WTC11 (cell line): ENCODE results near the gene CCDC180. TPM values are rescaled to one million over a fixed set of nuclear protein-coding genes. Genes with fewer than 3 reads are reported as not detected.
"Not testable (repeated sequence)": the region's sequence is repeated elsewhere in the genome, so short reads cannot be mapped to it uniquely, and the experiment has no call there.

Source experiments
- ATAC-seq: fragments of 200-7000 bp; cut with Tn5 transposase; 2 replicates; pipeline ENCODE4 v1.10.0; 2021; ENCODE audit warnings: mild to moderate bottlenecking, moderate library complexity
- Bru-seq: library from RNA; stranded (reverse); fragments of 400-500 nt; gene quantifications from one replicate; lab custom pipeline; 2021; lab: Mats Ljungman, UMichigan
- CTCF ChIA-PET: fragments of 300-600 bp; sonication (Branson Sonifier 250); formaldehyde crosslinking; loops from one replicate; lab custom pipeline; 2021; ENCODE audit warnings: antibody characterized with exemption; lab: Charles Lee
- POLR2A ChIA-PET: fragments of 350-600 bp; sonication (Branson Sonifier 250); formaldehyde crosslinking; loops from one replicate; lab custom pipeline; 2021; ENCODE audit warnings: antibody characterized with exemption; lab: Charles Lee
- DNase-seq: peaks from one replicate; pipeline ENCODE4 v3.0.0; 2021; ENCODE audit warnings: low spot score
- H3K27ac Mint-ChIP-seq: 2 replicates; pipeline ENCODE4 v1.8.0; 2021; ENCODE audit warnings: mixed read lengths
- H3K27me3 Mint-ChIP-seq: 2 replicates; pipeline ENCODE4 v1.8.0; 2021; ENCODE audit warnings: low read depth, mild to moderate bottlenecking, moderate library complexity, mixed read lengths
- H3K36me3 Mint-ChIP-seq: 2 replicates; pipeline ENCODE4 v1.8.0; 2021; ENCODE audit warnings: mixed read lengths
- H3K4me1 Mint-ChIP-seq: 2 replicates; pipeline ENCODE4 v1.8.0; 2022; ENCODE audit warnings: mixed read lengths
- H3K4me3 Mint-ChIP-seq: 2 replicates; pipeline ENCODE4 v1.8.0; 2021; ENCODE audit warnings: mild to moderate bottlenecking, moderate library complexity, mixed read lengths
- H3K9me3 Mint-ChIP-seq: 2 replicates; pipeline ENCODE4 v1.8.0; 2021; ENCODE audit warnings: mixed read lengths
- CREM ChIP-seq: sonication (generic); formaldehyde crosslinking; IDR thresholded peaks from 2 replicates; pipeline ENCODE4 v1.8.1; 2022; ENCODE audit warnings: mild to moderate bottlenecking, missing genetic modification reagents, moderate library complexity
- CTCF ChIP-seq: fragments of 200-600 bp; IDR thresholded peaks from 2 replicates; pipeline ENCODE4 v1.8.0; 2022; ENCODE audit warnings: antibody characterized with exemption
- E2F4 ChIP-seq: sonication (generic); formaldehyde crosslinking; IDR thresholded peaks from 2 replicates; pipeline ENCODE4 v1.8.1; 2022; ENCODE audit warnings: low read depth, mild to moderate bottlenecking, moderate library complexity, missing genetic modification reagents, borderline replicate concordance
- EMX1 ChIP-seq: fragments of 250-450 bp; sonication (Bioruptor Pico); IDR thresholded peaks from 2 replicates; pipeline ENCODE4 v1.8.0; 2021; ENCODE audit warnings: mild to moderate bottlenecking
- ERG ChIP-seq: fragments of 250-450 bp; sonication (Bioruptor Pico); IDR thresholded peaks from 2 replicates; pipeline ENCODE4 v1.8.0; 2021; ENCODE audit warnings: mild to moderate bottlenecking
- FOXP1 ChIP-seq: sonication (generic); formaldehyde crosslinking; IDR thresholded peaks from 2 replicates; pipeline ENCODE4 v1.8.0; 2022; ENCODE audit warnings: missing genetic modification reagents, mild to moderate bottlenecking, moderate library complexity, borderline replicate concordance
- GTF2I ChIP-seq: fragments of 250-450 bp; sonication (Bioruptor Pico); conservative IDR thresholded peaks from 2 replicates; pipeline ENCODE4 v1.4.0; 2021; ENCODE audit warnings: mild to moderate bottlenecking
- IRF2 ChIP-seq: sonication (generic); formaldehyde crosslinking; IDR thresholded peaks from 2 replicates; pipeline ENCODE4 v1.8.0; 2022; ENCODE audit warnings: low read depth, missing genetic modification reagents, borderline replicate concordance
- KAT7 ChIP-seq: sonication (generic); formaldehyde crosslinking; IDR thresholded peaks from 2 replicates; pipeline ENCODE4 v1.8.1; 2023; ENCODE audit warnings: missing genetic modification reagents, mild to moderate bottlenecking, borderline replicate concordance
- MYBL2 ChIP-seq: sonication (generic); formaldehyde crosslinking; IDR thresholded peaks from 2 replicates; pipeline ENCODE4 v1.8.1; 2023; ENCODE audit warnings: mild to moderate bottlenecking, moderate library complexity, missing genetic modification reagents
- NR2C2 ChIP-seq: sonication (generic); formaldehyde crosslinking; IDR thresholded peaks from 2 replicates; pipeline ENCODE4 v1.8.0; 2022; ENCODE audit warnings: mild to moderate bottlenecking, missing genetic modification reagents
- NR3C1 ChIP-seq: sonication (generic); formaldehyde crosslinking; conservative IDR thresholded peaks from 2 replicates; pipeline ENCODE4 v1.8.1; 2023; ENCODE audit warnings: low read depth, mild to moderate bottlenecking, missing genetic modification reagents
- SP1 ChIP-seq: sonication (generic); formaldehyde crosslinking; conservative IDR thresholded peaks from 2 replicates; pipeline ENCODE4 v1.8.1; 2022; ENCODE audit warnings: missing genetic modification reagents
- STAT6 ChIP-seq: sonication (generic); formaldehyde crosslinking; conservative IDR thresholded peaks from 2 replicates; pipeline ENCODE4 v1.8.1; 2023; ENCODE audit warnings: mild to moderate bottlenecking, low read depth, missing genetic modification reagents, moderate library complexity
- TEAD1 ChIP-seq: sonication (generic); formaldehyde crosslinking; IDR thresholded peaks from 2 replicates; pipeline ENCODE4 v1.8.0; 2022; ENCODE audit warnings: mild to moderate bottlenecking, missing genetic modification reagents
- ZNF512 ChIP-seq: sonication (generic); formaldehyde crosslinking; IDR thresholded peaks from 2 replicates; pipeline ENCODE4 v1.8.1; 2022; ENCODE audit warnings: missing genetic modification reagents, borderline replicate concordance
- long read RNA-seq, 3 experiments: library from RNA in 1 of 3; library from capped mRNA in 1 of 3; library from polyadenylated mRNA in 1 of 3; unstranded in 2 of 3; stranded (forward) in 1 of 3; transcript quantifications; one replicate each; pipeline ENCODE4 v2.0.0, GENCODE V29; 2021
- total RNA-seq: library from RNA; stranded (reverse); gene quantifications from 3 replicates; pipeline ENCODE4 v1.2.3, GENCODE V29; 2021
- TF ChIP-seq, protein P1 (sequence below): sonication (generic); formaldehyde crosslinking; IDR thresholded peaks from 2 replicates; pipeline ENCODE4 v1.8.0; 2022; ENCODE audit warnings: mild to moderate bottlenecking, missing genetic modification reagents
- TF ChIP-seq, protein P2 (sequence below): fragments of 250-450 bp; sonication (Bioruptor Pico); IDR thresholded peaks from 2 replicates; pipeline ENCODE4 v1.9.0; 2021; ENCODE audit warnings: mild to moderate bottlenecking

CCDC180 gene
- 5.9 to 7.4 TPM (median 6.5 TPM) in 3 replicates for total RNA-seq
- Bru-seq, nascent RNA: percentile 65 among the genes with signal in this experiment
- long read RNA-seq, experiment 1, partial matches to known transcripts: 1 of 3 reads
- long read RNA-seq, experiment 1, other reads (novel, unspliced or antisense): 2 of 3 reads
- long read RNA-seq, experiment 2, partial matches to known transcripts: 2 of 2 reads
- long read RNA-seq, experiment 2, other reads (novel, unspliced or antisense): 0 of 2 reads
- long read RNA-seq, experiment 3: 0 reads

GRCh38 chr9:97307500-97308163 lies at the start of gene CCDC180:
Gene CCDC180, plus strand, starts transcription at chr9:97307659. Its CDS starts 405 bp downstream, at chr9:97308064.
- DNase-seq (peak; percentile 45), ATAC-seq (no peak)
- ChIA-PET POLR2A (interaction anchor here (1.4 kb wide), 1 partner anchor 10 kb away, joined by 3 read pairs; no protein-coding TSS in a partner anchor), CTCF (interaction anchor here (0.6 to 1.4 kb wide), 6 partner anchors 8 to 451 kb away, joined by 3 to 5 read pairs (median 4); partner anchors contain the start of gene TSTD2)
- Mint-ChIP-seq H3K27ac (peak within 1 kb of the TSS; percentile 93), H3K4me1 (peaks cover 15% of the 10 kb centered on the region), H3K4me3 (peak within 1 kb of the TSS; percentile 62), H3K27me3 (no peaks in the 10 kb centered on the region; the same call in none of the 2 replicates), H3K9me3 (peaks cover 13% of the 10 kb centered on the region), H3K36me3 (no peaks in the 10 kb centered on the region; the same call in 1 of the 2 replicates)
- TF ChIP-seq STAT6 (CRISPR knock-in tag) (no peak), NR2C2 (CRISPR knock-in tag) (no peak), CREM (CRISPR knock-in tag) (no peak), FOXP1 (0 out of 2 replicates have a peak, but pooled peaks have one; percentile 40), GTF2I (CRISPR knock-in tag) (0 out of 2 replicates have a peak, but pooled peaks have one; percentile 25), TEAD1 (no peak), IRF2 (CRISPR knock-in tag) (no peak)
- TF ChIP-seq, protein P1, sequence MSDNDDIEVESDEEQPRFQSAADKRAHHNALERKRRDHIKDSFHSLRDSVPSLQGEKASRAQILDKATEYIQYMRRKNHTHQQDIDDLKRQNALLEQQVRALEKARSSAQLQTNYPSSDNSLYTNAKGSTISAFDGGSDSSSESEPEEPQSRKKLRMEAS: no peak

DNA sequence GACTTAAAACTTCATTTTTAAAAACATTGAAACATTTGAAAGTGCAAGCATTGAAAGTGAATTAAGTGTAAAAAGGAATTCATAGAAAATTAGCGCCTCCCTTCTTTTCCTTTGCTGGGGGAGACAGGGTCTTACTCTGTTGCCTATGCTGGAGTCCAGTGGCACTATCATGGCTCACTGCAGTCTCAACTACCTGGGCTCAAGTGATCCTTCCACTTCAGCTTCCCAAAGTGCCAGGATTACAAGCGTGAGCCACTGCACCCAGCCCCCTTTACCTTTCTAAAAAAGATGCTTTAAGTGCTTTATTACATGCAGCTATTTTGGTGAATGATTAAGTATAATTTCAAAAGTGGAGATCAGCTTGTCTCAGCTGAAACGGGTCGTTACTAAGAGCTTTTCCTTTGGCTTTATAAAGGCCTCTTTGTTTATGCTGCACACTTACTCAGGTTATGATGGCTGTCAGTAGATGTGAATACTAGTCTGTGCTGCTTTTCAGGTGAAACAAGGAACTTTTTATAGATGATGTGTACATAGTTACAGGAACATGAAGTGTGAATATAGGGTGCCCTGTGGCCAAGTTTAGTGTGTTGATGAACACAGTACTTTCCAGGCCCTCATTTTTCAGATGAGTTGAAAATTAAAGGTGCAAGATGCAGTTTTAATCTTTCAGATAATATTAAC lies 47.5 kb upstream of the CCDC180 start:
- H3K27me3 Mint-ChIP-seq, H3K4me3 Mint-ChIP-seq, DNase-seq, H3K4me1 Mint-ChIP-seq, H3K36me3 Mint-ChIP-seq, H3K9me3 Mint-ChIP-seq, ATAC-seq, POLR2A ChIA-PET, CTCF ChIA-PET: not testable (repeated sequence)
- H3K27ac Mint-ChIP-seq: peak overlapping the region; percentile 38; the same call in 1 of the 2 replicates

DNA sequence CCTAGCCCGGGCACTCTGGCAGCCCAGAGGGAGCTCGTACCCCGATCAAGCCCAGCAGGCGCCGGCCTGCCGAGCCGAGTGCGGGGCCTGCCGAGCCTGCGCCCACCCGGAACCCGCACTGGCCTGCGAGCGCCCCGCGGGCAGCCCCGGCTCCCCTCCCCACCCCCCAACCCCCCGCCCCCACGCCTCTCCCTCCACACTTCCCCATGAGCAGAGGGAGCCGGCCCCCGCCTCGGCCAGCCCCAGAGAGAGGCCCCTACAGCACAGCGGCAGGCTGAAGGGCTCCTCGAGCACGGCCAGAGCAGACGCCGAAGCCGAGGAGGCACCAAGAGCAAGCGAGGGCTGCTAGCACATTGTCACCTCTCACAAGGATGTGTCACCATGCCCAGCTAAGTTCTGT lies 36.2 kb upstream of the CCDC180 start:
- Mint-ChIP-seq H3K27me3 (no peaks in the 10 kb centered on the region), H3K4me1 (peaks cover 31% of the 10 kb centered on the region), H3K9me3 (no peaks in the 10 kb centered on the region), H3K4me3 (no peak overlapping the region; the same call in none of the 2 replicates), H3K36me3 (no peaks in the 10 kb centered on the region), H3K27ac (no peak overlapping the region; the same call in 1 of the 2 replicates)
- DNase-seq (peak; percentile 70), ATAC-seq (peak; percentile 82)
- ChIA-PET POLR2A (interaction anchor here (1.4 kb wide), 1 partner anchor 33 kb away, joined by 8 read pairs; no protein-coding TSS in a partner anchor), CTCF (interaction anchor here (1.2 kb wide), 1 partner anchor 116 kb away, joined by 3 read pairs; no protein-coding TSS in a partner anchor)
- TF ChIP-seq FOXP1 (no peak), NR3C1 (no peak), SP1 (no peak), E2F4 (CRISPR knock-in tag) (no peak), ERG (CRISPR knock-in tag) (no peak), GTF2I (CRISPR knock-in tag) (no peak), KAT7 (CRISPR knock-in tag) (no peak), ZNF512 (no peak), CTCF (no peak), EMX1 (no peak), MYBL2 (CRISPR knock-in tag) (no peak)
- TF ChIP-seq, protein P2, sequence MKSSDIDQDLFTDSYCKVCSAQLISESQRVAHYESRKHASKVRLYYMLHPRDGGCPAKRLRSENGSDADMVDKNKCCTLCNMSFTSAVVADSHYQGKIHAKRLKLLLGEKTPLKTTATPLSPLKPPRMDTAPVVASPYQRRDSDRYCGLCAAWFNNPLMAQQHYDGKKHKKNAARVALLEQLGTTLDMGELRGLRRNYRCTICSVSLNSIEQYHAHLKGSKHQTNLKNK (CRISPR knock-in tag): no peak
